DMS 273 (cell line): ENCODE results near the gene KDM1A.

Experiments used
- DNase-seq: peaks from one replicate; lab custom pipeline; 2025; ENCODE audit not compliant: unreplicated experiment; lab: John Stamatoyannopoulos, UW

The KDM1A gene

DNA sequence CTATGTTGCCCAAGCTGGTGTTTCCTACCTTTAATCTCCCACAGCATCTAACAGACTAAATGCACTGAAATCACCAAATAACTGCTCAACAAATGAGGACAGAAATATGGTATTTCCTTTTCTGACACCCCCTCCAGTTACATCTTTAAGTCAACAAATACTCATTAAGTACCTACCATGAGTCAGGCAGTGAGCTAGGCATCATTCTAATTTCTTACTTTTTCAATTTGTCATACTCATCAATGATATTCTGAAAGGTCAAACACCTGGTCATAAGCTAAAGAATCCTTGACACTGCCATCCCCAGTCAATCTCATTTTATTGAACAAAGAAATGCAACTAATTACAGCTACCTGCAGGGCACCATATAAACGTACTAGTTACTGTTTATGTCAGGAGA lies 112.8 kb downstream of the KDM1A start:
- DNase-seq, result no peak
